Aorta (tissue), 5 donors: ENCODE data around the gene RYR1. TPM values are rescaled to one million over a fixed set of nuclear protein-coding genes. Genes with fewer than 3 reads are reported as not detected.
"Not testable (repeated sequence)": the region's sequence is repeated elsewhere in the genome, so short reads cannot be mapped to it uniquely, and the experiment has no call there.

ENCODE experiments used
- ATAC-seq: fragments of 200-7000 bp; cut with Tn5 transposase; one replicate; pipeline ENCODE4 v1.9.1; 2022; ENCODE audit warnings: moderate library complexity; ENCODE audit not compliant: low FRiP score
- DNase-seq, 2 donors: peaks; one replicate each; pipeline ENCODE4 v3.0.0-alpha.2; 2020
- H3K27ac ChIP-seq, 2 donors: one replicate each; pipeline ENCODE4 v1.5.1; 2013; ENCODE audit warnings: low read length in 2 of 2, mild to moderate bottlenecking in 2 of 2, moderate library complexity in 2 of 2, control low read depth in 1 of 2, inconsistent platforms in 1 of 2, low read depth in 1 of 2
- H3K27me3 ChIP-seq, 2 donors: one replicate each; pipeline ENCODE4 v1.6.1; 2013; ENCODE audit warnings: control low read depth in 1 of 2, low read length in 1 of 2, mild to moderate bottlenecking in 1 of 2, moderate library complexity in 1 of 2; ENCODE audit not compliant: insufficient read depth in 2 of 2, control insufficient read depth in 1 of 2
- H3K36me3 ChIP-seq, 2 donors: one replicate each; pipeline ENCODE4 v1.6.1; 2013; ENCODE audit warnings: control low read depth in 1 of 2, low read length in 1 of 2, mild to moderate bottlenecking in 1 of 2; ENCODE audit not compliant: insufficient read depth in 2 of 2, control insufficient read depth in 1 of 2
- H3K4me1 ChIP-seq, 2 donors: one replicate each; pipeline ENCODE4 v1.6.1; 2013; ENCODE audit warnings: low read length in 2 of 2, control low read depth in 1 of 2, mild to moderate bottlenecking in 1 of 2, moderate library complexity in 1 of 2; ENCODE audit not compliant: insufficient read depth in 2 of 2, control insufficient read depth in 1 of 2
- H3K4me3 ChIP-seq, 2 donors: one replicate each; pipeline ENCODE4 v1.5.1; 2013; ENCODE audit warnings: low read length in 2 of 2, control low read depth in 1 of 2, mild to moderate bottlenecking in 1 of 2
- H3K9me3 ChIP-seq: one replicate; pipeline ENCODE4 v1.6.1; 2013; ENCODE audit warnings: mild to moderate bottlenecking, low read length; ENCODE audit not compliant: control insufficient read depth
- WGBS, 2 donors: extraction: QIAGEN DNeasy Blood & Tissue Kit; methylation state at CpG; one replicate each; pipeline ENCODE4 v1.1.7; 2013; 5-methylcytosine and 5-hydroxymethylcytosine counted together
- intact Hi-C, 2 donors: fragments of 100-400 bp; cut with DNase I; formaldehyde crosslinking; loops; one replicate each; pipeline versions ENCODE4 v1.14.2 to v1.15.0; 2022
- polyA plus RNA-seq, 2 donors: library from polyadenylated mRNA; stranded (reverse); fragments of 200-250 nt; gene quantifications; one replicate each; pipeline ENCODE4 v1.2.3, GENCODE V29; 2013
- total RNA-seq, 2 donors: library from RNA; stranded (reverse); fragmentation: NEBNext Ultra II Directional; extraction: Animal tissue kit (Norgen Biotek cat#: 25700); gene quantifications; one replicate each; pipeline ENCODE4 v1.2.1, GENCODE V29; 2021
- donor health status: healthy with polysubstance abuse.
- donor health status: Bipolar disorder and iron deficiency.
- donor health status: DM: no; HTN: no; CAD: no.
- donor health status: DM: no; HTN: no; CAD: no.
- donor health status: DM: yes; HTN: yes; CAD: no.

Gene RYR1
- total and polyA plus RNA-seq, 4 donors = 0.38 to 5.4 (median 1.2) TPM

GRCh38 chr19:38405276-38405675, 28.2 kb upstream of the RYR1 start:
- no peak for ATAC-seq
- no peaks in the 10 kb centered on the region for H3K9me3 ChIP-seq
- H3K36me3 ChIP-seq = no peaks in the 10 kb centered on the region
- intact Hi-C loops = loop anchor here in 1 of 2 donors (5.0 to 10.0 kb wide), 2 partner anchors 232 to 480 kb away; no protein-coding TSS in a partner anchor
- no peak overlapping the region for H3K27ac ChIP-seq
- no peaks in the 10 kb centered on the region for H3K27me3 ChIP-seq
- DNase-seq = no peak
- H3K4me1 ChIP-seq = no peaks in the 10 kb centered on the region
- no peak overlapping the region for H3K4me3 ChIP-seq
- 94 to 96% methylated on average over 8 of the region's 8 CpGs for WGBS, 2 donors

DNA sequence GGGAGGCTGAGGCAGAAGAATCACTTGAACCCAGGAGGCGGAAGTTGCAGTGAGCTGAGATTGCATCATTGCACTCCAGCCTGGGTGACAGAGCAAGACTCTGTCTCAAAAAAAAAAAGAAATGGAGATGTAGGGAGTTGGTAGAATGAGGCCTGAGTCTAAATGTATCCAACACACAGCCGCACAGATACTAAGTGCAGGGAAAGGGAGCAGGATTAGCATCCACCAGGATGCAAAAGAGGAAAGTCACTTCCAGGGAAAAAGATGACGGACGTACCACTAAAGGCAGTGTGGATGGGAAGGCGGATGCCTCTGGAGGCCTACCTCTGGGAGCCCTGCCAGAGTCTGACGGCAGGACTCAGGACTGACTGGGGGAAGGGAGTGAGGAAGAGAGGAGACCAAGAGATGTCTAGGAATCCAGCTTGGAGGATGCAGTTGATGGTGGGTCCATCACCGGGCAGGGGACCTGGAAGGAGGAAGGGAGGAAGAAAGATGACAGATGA, 23.8 kb upstream of the RYR1 start:
- 40 to 43% methylated on average over 7 of the region's 7 CpGs for WGBS, 2 donors
- ATAC-seq (no peak), DNase-seq (no peak)
- Histone ChIP-seq H3K36me3 (no peaks in the 10 kb centered on the region), H3K4me3 (no peak overlapping the region), H3K9me3 (no peaks in the 10 kb centered on the region), H3K27me3 (no peaks in the 10 kb centered on the region), H3K27ac (no peak overlapping the region), H3K4me1 (no peaks in the 10 kb centered on the region)
- intact Hi-C loops = loop anchor here in 1 of 2 donors (5.0 to 10.0 kb wide), 2 partner anchors 228 to 475 kb away; no protein-coding TSS in a partner anchor

- H3K9me3 ChIP-seq, H3K4me1 ChIP-seq, DNase-seq, H3K27ac ChIP-seq, ATAC-seq, intact Hi-C loops, H3K27me3 ChIP-seq, H3K36me3 ChIP-seq, H3K4me3 ChIP-seq: not testable (repeated sequence)
- 61 to 65% methylated on average over 6 of the region's 6 CpGs for WGBS, 2 donors
Measured at GRCh38 chr19:38410407-38410806, 23.1 kb upstream of the RYR1 start.

- H3K4me3 ChIP-seq = no peak overlapping the region
- H3K36me3 ChIP-seq = no peaks in the 10 kb centered on the region
- H3K9me3 ChIP-seq = no peaks in the 10 kb centered on the region
- ATAC-seq (no peak), DNase-seq (no peak)
- no peaks in the 10 kb centered on the region for H3K4me1 ChIP-seq
- 87 to 88% methylated on average over 13 of the region's 13 CpGs for WGBS, 2 donors
- no peak overlapping the region for H3K27ac ChIP-seq
- intact Hi-C loops = no loop called here
- H3K27me3 ChIP-seq = no peaks in the 10 kb centered on the region
Measured at GRCh38 chr19:38411041-38411712, 22.3 kb upstream of the RYR1 start.

GRCh38 chr19:38411898-38412297, 21.6 kb upstream of the RYR1 start:
- H3K4me1 ChIP-seq, H3K9me3 ChIP-seq, H3K4me3 ChIP-seq, ATAC-seq, intact Hi-C loops, H3K27me3 ChIP-seq, H3K27ac ChIP-seq, H3K36me3 ChIP-seq, DNase-seq: not testable (repeated sequence)
- 88 to 95% methylated on average over 5 of the region's 5 CpGs for WGBS, 2 donors

- no peak overlapping the region for H3K4me3 ChIP-seq
- ATAC-seq (no peak), DNase-seq (no peak)
- H3K9me3 ChIP-seq = no peaks in the 10 kb centered on the region
- 87 to 92% methylated on average over 8 of the region's 8 CpGs for WGBS, 2 donors
- intact Hi-C loops = no loop called here
- H3K27me3 ChIP-seq = no peaks in the 10 kb centered on the region
- no peak overlapping the region for H3K27ac ChIP-seq
- no peaks in the 10 kb centered on the region for H3K36me3 ChIP-seq
- H3K4me1 ChIP-seq = no peaks in the 10 kb centered on the region
Measured at GRCh38 chr19:38412491-38412890, 21.0 kb upstream of the RYR1 start.

DNA sequence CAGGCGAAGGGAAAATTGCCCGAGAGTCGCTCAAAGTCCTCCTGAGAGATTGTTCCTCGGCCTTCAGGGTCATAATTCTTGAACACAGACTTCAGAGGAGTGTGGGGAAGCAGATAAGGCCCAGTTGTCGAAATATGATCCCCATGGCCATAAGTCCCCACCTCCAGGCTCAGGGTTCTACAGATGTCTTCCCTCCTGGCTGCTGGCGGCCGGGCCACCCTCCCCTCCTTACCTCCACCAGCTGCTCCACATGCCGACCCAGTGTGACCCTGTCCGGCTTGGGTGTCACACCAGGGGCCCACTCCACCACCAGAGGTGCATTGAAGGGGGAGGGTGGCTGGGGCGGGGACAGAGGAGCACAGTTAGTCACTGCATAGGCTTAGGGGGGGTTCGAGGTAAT, 20.5 kb upstream of the RYR1 start:
- ATAC-seq (no peak), DNase-seq (no peak)
- 63 to 65% methylated on average over 11 of the region's 11 CpGs for WGBS, 2 donors
- Histone ChIP-seq H3K4me3 (no peak overlapping the region), H3K27me3 (no peaks in the 10 kb centered on the region), H3K36me3 (no peaks in the 10 kb centered on the region), H3K9me3 (no peaks in the 10 kb centered on the region), H3K27ac (no peak overlapping the region), H3K4me1 (no peaks in the 10 kb centered on the region)
- intact Hi-C loops = no loop called here

DNA sequence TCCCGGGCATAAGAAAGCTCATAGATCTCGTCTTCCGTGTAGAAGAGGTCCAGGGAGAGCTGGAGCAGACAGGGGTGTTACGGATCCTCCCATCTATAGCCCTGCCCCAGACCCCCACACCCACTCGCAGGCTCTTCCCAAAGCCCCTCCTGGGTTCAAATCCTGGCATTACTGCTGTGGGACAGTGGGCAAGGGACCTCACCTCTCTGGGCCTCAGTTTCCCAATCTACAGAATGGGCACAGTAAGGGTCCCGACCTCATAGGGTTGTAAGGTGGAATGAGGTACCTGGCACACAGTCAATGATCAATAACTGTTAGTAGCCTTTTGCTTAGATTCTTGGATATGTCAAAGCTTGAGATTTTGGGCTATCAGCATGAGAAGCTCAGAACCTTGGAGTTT, 20.1 kb upstream of the RYR1 start:
- Histone ChIP-seq H3K27ac (no peak overlapping the region), H3K27me3 (no peaks in the 10 kb centered on the region), H3K36me3 (no peaks in the 10 kb centered on the region), H3K4me1 (no peaks in the 10 kb centered on the region), H3K9me3 (no peaks in the 10 kb centered on the region), H3K4me3 (no peak overlapping the region)
- DNase-seq = no peak
- ATAC-seq = no peak
- 82 to 85% methylated on average over 6 of the region's 6 CpGs for WGBS, 2 donors
- intact Hi-C loops = no loop called here

- DNase-seq (no peak), ATAC-seq (no peak)
- Histone ChIP-seq H3K9me3 (no peaks in the 10 kb centered on the region), H3K4me3 (no peak overlapping the region), H3K4me1 (no peaks in the 10 kb centered on the region), H3K27ac (no peak overlapping the region), H3K36me3 (no peaks in the 10 kb centered on the region), H3K27me3 (no peaks in the 10 kb centered on the region)
- intact Hi-C loops = no loop called here
- WGBS, 2 donors = 87 to 91% methylated on average over 8 of the region's 8 CpGs
Measured at GRCh38 chr19:38417146-38417543, 16.3 kb upstream of the RYR1 start.
